GM18505 (cell line): Measurements from ENCODE around the gene HCRTR2.
"Not testable (repeated sequence)": the region's sequence is repeated elsewhere in the genome, so short reads cannot be mapped to it uniquely, and the experiment has no call there.

ENCODE experiments used
- ATAC-seq: cut with Tn5 transposase; IDR thresholded peaks from one replicate; pipeline ENCODE4 v1.9.1; 2021; ENCODE audit not compliant: unreplicated experiment
- POLR2A ChIP-seq: IDR thresholded peaks from 4 replicates; pipeline ENCODE4 v1.6.1; 2011; ENCODE audit warnings: borderline replicate concordance; ENCODE audit not compliant: insufficient read depth, insufficient read length; ENCODE audit errors: extremely low read depth

Gene HCRTR2

DNA sequence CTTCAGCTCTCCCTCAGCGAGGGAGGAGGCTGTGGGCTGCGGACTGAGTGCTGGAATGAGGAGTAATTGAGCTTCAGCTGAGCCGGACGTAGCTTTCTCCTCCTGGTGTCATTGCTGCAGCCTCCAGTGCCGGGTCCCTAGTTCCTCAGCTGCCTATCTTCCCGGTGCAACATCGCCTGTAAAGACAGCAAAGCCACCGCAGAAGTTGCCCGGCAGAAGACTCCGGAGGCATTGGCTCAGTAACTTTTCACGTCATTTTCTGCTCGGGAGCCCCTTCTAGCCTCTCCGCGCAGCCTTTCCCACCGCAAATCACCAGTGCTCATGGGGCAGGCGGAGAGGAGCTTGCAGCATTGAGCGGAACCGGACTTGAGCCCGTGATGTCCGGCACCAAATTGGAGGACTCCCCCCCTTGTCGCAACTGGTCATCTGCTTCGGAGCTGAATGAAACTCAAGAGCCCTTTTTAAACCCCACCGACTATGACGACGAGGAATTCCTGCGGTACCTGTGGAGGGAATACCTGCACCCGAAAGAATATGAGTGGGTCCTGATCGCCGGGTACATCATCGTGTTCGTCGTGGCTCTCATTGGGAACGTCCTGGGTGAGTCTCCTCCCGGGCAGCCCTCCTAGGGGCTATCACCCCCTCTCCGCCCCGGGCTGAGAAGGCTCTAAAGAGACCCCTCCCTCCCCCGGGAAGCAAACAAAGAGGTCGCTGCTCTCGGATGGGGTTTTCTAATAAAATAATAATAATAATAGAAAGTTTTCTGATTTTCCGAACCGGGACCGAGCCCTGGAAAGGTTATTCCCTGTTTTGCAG, at the start of gene HCRTR2:
Gene HCRTR2 (plus strand): TSS at position 305 of the 816 bp plus-strand sequence. CDS start 73 bp downstream, at position 378.
- no peak for ATAC-seq

GRCh38 chr6:55130806-55131324, 43.5 kb upstream of the HCRTR2 start:
- no peak for ATAC-seq
- no peak for TF ChIP-seq POLR2A

More for the DNA sequence above, at the start of gene HCRTR2:
- TF ChIP-seq POLR2A, result no peak

DNA sequence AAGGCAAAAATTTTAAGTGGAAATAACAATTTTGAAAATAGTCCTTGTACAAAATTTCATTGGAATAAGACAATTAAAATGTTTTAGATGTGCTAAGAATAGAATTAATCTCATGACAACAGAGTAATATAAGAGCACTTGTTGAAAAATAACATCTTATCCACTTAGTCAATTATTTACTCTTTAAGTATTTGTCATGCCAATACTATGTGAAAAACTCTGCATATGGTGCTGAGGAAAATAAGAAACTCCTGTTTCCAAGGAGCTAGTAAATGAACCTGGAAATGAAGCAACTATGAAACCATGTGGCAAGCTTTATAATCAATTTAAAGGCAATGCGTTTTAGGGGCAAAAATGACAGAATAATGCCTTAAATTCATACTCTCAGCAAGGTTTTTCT, 42.7 kb upstream of the HCRTR2 start:
- ATAC-seq, result no peak

DNA sequence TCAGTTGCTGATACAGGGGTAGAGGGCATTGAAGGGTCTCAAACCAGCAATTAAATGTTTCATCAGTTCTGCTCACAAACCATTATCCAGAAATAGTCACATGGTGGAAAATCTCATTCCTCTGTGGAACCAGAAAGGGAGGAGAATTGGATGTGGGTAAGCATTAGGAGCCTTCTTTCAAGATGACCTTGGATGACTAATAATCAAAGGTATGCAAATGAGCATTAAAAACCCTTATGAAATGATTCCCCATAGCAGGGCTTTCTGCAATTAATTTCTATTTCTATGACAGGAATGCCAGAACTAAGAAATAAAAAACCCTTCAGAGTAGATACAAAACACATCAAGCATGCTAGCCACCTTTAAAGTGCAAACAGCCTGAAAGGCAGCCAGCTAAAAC, 37.4 kb upstream of the HCRTR2 start:
- no peak for TF ChIP-seq POLR2A
- ATAC-seq, result no peak

More for the DNA sequence above, 42.7 kb upstream of the HCRTR2 start:
- TF ChIP-seq POLR2A, result no peak

- no peak for TF ChIP-seq POLR2A
- no peak for ATAC-seq
Measured at GRCh38 chr6:55137929-55138693, 36.2 kb upstream of the HCRTR2 start.

GRCh38 chr6:55141611-55142010, 32.7 kb upstream of the HCRTR2 start:
- no peak for ATAC-seq
- no peak for TF ChIP-seq POLR2A

DNA sequence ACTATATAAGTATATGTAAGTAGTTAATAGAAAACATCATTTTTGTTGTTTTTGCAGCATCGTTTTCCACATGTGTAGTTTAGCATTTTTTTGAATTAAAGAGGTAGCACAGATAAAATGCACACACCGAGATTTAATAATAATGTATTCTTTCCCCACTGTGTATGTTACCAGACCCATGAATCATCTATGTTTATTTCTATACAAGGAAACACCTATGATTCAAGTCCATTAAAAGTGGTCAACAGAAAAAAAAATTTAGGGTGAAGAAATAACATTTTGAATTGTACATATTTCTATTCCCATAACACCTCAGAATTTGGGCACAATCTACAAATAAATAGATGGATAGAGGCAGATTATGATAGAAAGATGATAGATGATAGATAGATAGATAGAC, 31.7 kb upstream of the HCRTR2 start:
- TF ChIP-seq POLR2A, result no peak

GRCh38 chr6:55153284-55153683, 21.0 kb upstream of the HCRTR2 start:
- no peak for ATAC-seq
- TF ChIP-seq POLR2A, result no peak

More for the DNA sequence above, 31.7 kb upstream of the HCRTR2 start:
- ATAC-seq, result no peak

- ATAC-seq, result not testable (repeated sequence)
Measured at GRCh38 chr6:55158784-55159183, 15.5 kb upstream of the HCRTR2 start.

DNA sequence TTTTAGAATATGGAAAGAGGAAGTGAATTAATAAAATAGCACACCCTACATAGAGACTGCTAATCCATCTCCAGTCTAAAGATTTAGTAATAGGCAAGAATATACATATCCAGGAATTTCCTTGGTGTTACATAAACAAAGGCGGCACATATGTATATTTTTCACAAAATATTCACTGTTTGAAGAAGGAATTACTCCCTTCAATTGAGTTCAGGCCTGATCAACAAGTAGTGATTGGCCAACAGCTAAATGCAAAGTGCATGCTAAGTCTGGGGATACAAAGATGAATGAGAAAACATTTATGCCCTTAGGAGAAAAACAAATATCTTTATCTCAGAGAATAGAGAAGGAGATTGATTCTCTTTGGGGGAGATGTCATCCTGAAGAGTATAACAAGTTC, 6.5 kb upstream of the HCRTR2 start:
- TF ChIP-seq POLR2A, result no peak
- no peak for ATAC-seq

- TF ChIP-seq POLR2A, result no peak
- no peak for ATAC-seq
Measured at GRCh38 chr6:55175078-55176049, 1.0 kb downstream of the HCRTR2 start.

GRCh38 chr6:55176958-55177357, 2.6 kb downstream of the HCRTR2 start:
- no peak for TF ChIP-seq POLR2A

GRCh38 chr6:55180258-55180657, 5.9 kb downstream of the HCRTR2 start:
- no peak for TF ChIP-seq POLR2A
- ATAC-seq, result no peak

More at GRCh38 chr6:55176958-55177357, 2.6 kb downstream of the HCRTR2 start:
- ATAC-seq, result no peak
